AG09319 (cell line): ENCODE results near the gene TRAF6.

Experiments used
- DNase-seq: peaks from one replicate; pipeline ENCODE4 v3.0.0-alpha.2; 2010; ENCODE audit warnings: low read depth; ENCODE audit errors: extremely low read depth
- CTCF ChIP-seq: IDR thresholded peaks from 2 replicates; pipeline ENCODE4 v1.5.1; 2011; ENCODE audit warnings: low read depth, mild to moderate bottlenecking, inconsistent platforms, low read length, moderate library complexity

Gene TRAF6

GRCh38 chr11:36508743-36509142, 1.3 kb downstream of the TRAF6 start:
- no peak for DNase-seq
- no peak for TF ChIP-seq CTCF

DNA sequence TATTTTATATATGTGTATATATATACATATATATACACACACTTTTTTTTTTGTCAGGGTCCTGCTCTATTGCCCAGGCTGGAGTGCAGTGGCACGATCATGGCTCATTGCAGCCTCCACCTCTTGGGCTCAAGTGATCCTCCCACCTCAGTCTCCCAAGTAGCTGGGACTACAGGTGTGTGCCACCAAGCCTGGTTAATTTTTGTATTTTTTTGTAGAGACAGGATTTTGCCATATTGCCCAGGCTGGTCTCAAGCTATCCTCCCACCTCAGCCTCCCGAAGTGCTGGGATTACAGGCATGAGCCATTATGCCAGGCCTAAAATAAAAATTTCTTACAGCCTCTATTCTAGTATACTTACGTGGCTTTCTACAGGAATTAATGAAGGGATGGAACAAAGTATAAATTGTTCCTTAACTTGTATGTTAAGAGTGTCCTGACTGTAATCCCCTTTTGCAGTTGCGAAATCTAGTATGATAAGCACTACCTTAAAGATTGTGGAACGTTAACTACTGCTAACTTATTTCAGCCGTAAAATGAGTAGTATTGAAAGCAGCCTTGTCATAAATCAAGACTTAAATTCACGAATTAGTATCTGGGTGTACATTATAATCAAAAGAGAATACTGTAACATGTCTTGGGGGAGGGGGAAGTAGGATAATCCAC, 2.1 kb downstream of the TRAF6 start:
- no peak for DNase-seq
- no peak for TF ChIP-seq CTCF

DNA sequence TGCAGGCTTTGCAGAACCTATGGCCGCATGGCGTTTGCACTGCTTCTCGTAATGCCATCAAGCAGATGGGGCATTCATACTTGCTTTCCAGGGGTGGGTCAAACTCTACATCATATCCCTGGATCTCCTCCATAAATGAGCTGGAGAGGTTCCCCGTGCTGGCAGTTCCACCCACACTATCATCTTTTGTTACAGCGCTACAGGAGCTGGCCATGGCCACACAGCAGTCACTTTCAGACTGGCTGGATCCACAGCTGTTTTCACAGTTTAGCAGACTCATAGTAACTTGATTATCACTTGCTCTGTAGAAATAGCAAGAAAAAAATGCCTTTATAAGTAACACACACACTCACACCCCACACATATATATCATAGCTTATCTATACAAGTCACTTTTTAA, 8.8 kb downstream of the TRAF6 start:
- no peak for DNase-seq
- TF ChIP-seq CTCF, result no peak

DNA sequence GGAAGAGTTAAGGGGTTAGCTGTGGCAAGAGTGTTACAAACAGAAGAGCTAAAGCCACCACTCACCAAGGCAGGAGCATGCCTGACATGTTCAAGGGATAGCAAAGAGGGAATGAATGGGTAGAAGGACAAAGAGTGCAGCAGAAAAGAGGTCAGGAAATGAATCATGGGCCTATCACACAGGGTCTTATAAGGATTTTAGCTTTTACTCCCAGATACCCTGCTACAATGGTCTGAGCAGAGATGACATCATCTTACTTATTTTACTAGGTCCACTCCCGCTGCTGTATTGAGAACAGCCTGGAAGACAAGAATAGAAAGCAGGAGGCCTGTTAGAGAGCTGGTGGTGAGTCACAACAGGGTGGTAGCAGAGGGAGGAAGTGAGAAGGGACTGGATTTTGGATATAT, 9.8 kb downstream of the TRAF6 start:
- no peak for TF ChIP-seq CTCF
- DNase-seq, result peak; percentile 31

GRCh38 chr11:36499315-36499714, 10.8 kb downstream of the TRAF6 start:
- TF ChIP-seq CTCF, result no peak

GRCh38 chr11:36498721-36499120, 11.4 kb downstream of the TRAF6 start:
- no peak for DNase-seq
- no peak for TF ChIP-seq CTCF

More at GRCh38 chr11:36499315-36499714, 10.8 kb downstream of the TRAF6 start:
- no peak for DNase-seq

DNA sequence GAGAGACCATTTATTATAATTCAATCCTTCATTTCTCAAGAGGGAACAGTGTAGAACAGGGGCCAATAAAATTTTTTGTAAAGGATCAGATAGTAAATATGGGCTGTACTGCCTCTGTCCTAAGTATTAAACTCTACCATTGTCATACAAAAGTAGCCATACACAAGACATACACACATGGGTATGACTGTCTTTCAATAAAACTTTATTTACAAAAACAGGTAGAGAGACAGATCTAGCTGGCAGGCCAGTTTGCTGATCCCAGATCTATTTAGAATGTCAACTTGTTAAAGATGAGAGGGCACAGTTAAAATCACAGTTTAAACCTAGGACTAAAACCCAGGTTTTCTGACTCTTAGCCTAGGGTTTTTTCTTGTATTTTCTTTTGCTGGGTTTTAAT, 16.7 kb downstream of the TRAF6 start:
- no peak for DNase-seq

More for the DNA sequence above, 16.7 kb downstream of the TRAF6 start:
- TF ChIP-seq CTCF, result no peak
